Lung (tissue), 12 donors: ENCODE data around the gene PON3. TPM values are rescaled to one million over a fixed set of nuclear protein-coding genes. Genes with fewer than 3 reads are reported as not detected.

Experiments
- ATAC-seq: fragments of 200-7000 bp; cut with Tn5 transposase; one replicate; pipeline ENCODE4 v1.9.1; 2020; ENCODE audit warnings: moderate number of reproducible peaks; ENCODE audit not compliant: insufficient read depth, low FRiP score
- DNase-seq, 3 donors: peaks; one replicate each; pipeline ENCODE4 v3.0.0-alpha.2; 2013 to 2017
- H3K27ac ChIP-seq, 2 donors: one replicate each; pipeline ENCODE4 v1.5.1; 2013; ENCODE audit warnings: mild to moderate bottlenecking in 2 of 2, moderate library complexity in 2 of 2, control low read depth in 1 of 2, inconsistent platforms in 1 of 2, low read depth in 1 of 2, low read length in 1 of 2
- H3K27me3 ChIP-seq, 3 donors: one replicate each; pipeline ENCODE4 v1.5.1; 2013; ENCODE audit warnings: low read length in 2 of 3; ENCODE audit not compliant: control insufficient read depth in 3 of 3, insufficient read depth in 3 of 3
- H3K36me3 ChIP-seq, 4 donors: one replicate each; pipeline ENCODE4 v1.5.1; 2013; ENCODE audit warnings: low read length in 4 of 4, mild to moderate bottlenecking in 1 of 4, moderate library complexity in 1 of 4; ENCODE audit not compliant: control insufficient read depth in 4 of 4, insufficient read depth in 4 of 4
- H3K4me1 ChIP-seq, 5 donors: one replicate each; pipeline ENCODE4 v1.5.1; 2013; ENCODE audit warnings: low read length in 5 of 5, mild to moderate bottlenecking in 2 of 5, moderate library complexity in 1 of 5; ENCODE audit not compliant: control insufficient read depth in 5 of 5, insufficient read depth in 5 of 5
- H3K4me3 ChIP-seq: one replicate; pipeline ENCODE4 v1.5.1; 2013; ENCODE audit warnings: mild to moderate bottlenecking, control low read depth, moderate library complexity
- H3K9ac ChIP-seq, 2 donors: one replicate each; pipeline ENCODE4 v1.5.1; 2013; ENCODE audit warnings: low read length in 2 of 2, control low read depth in 1 of 2; ENCODE audit not compliant: insufficient read depth in 1 of 2
- H3K9me3 ChIP-seq, 4 donors: one replicate each; pipeline ENCODE4 v1.5.1; 2013; ENCODE audit warnings: low read length in 3 of 4, mild to moderate bottlenecking in 1 of 4, moderate library complexity in 1 of 4; ENCODE audit not compliant: control insufficient read depth in 4 of 4, insufficient read depth in 3 of 4
- whole genome bisulfite sequencing, 2 donors: extraction: QIAGEN DNeasy Blood & Tissue Kit; methylation state at CpG; one replicate each; pipeline ENCODE4 v1.1.7; 2013; 5-methylcytosine and 5-hydroxymethylcytosine counted together
- polyA plus RNA-seq, 2 donors: library from polyadenylated mRNA; stranded (reverse); fragments of 200-250 nt; gene quantifications; one replicate each; pipeline ENCODE4 v1.2.1, GENCODE V29; 2013
- total RNA-seq, 2 donors: library from RNA; depleted of rRNA in 1 of 2; stranded (reverse); fragments of >200 nt in 1 of 2; gene quantifications; one replicate each; pipeline ENCODE4 v1.2.1, GENCODE V29; 2014 to 2021
- TF ChIP-seq, protein P1 (sequence below): IDR thresholded peaks from 2 replicates; pipeline ENCODE4 v1.5.1; 2012; ENCODE audit warnings: mild to moderate bottlenecking; ENCODE audit errors: control extremely low read depth, extremely low read depth
- donor health status: control.
- donor health status: control.
- donor health status: Bipolar disorder and iron deficiency.
- donor health status: healthy.
- donor health status: DM: yes; HTN: yes; CAD: no.

The PON3 gene
- total and polyA plus RNA-seq, 4 donors: 13.2 to 28.0 (median 22.5) TPM

DNA sequence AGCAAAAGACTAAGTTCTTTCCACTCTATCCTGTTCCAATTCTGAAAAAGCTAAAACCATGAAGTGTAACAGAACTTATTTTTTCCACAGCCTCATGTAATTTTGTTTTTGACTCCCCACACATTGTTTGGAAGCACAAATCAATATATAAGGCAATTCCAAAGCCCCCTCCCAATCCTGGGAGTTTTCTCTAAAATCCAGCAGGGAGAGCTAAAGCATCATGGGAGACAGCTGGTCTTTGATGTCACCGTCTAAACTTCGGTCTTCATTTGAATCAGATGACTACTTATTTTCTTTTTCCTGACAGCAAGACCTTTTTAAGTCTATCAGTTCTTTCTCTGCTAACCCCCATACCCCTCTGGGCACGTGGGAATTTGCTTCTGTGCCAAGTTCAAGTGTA is 38.6 kb downstream of the PON3 start:
- Histone ChIP-seq H3K9me3 (peaks cover 0 to 4% (median 0%) of the 10 kb centered on the region in 4 donors), H3K36me3 (no peaks in the 10 kb centered on the region), H3K27ac (no peak overlapping the region), H3K27me3 (no peaks in the 10 kb centered on the region), H3K9ac (no peak overlapping the region), H3K4me1 (no peaks in the 10 kb centered on the region), H3K4me3 (no peak overlapping the region)
- ATAC-seq (no peak), DNase-seq (peak in 2 of 3 donors; percentile 6 to 17)
- TF ChIP-seq, protein P1, sequence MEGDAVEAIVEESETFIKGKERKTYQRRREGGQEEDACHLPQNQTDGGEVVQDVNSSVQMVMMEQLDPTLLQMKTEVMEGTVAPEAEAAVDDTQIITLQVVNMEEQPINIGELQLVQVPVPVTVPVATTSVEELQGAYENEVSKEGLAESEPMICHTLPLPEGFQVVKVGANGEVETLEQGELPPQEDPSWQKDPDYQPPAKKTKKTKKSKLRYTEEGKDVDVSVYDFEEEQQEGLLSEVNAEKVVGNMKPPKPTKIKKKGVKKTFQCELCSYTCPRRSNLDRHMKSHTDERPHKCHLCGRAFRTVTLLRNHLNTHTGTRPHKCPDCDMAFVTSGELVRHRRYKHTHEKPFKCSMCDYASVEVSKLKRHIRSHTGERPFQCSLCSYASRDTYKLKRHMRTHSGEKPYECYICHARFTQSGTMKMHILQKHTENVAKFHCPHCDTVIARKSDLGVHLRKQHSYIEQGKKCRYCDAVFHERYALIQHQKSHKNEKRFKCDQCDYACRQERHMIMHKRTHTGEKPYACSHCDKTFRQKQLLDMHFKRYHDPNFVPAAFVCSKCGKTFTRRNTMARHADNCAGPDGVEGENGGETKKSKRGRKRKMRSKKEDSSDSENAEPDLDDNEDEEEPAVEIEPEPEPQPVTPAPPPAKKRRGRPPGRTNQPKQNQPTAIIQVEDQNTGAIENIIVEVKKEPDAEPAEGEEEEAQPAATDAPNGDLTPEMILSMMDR: no peak
- 60 to 65% methylated on average over 3 of the region's 3 CpGs for WGBS, 2 donors

DNA sequence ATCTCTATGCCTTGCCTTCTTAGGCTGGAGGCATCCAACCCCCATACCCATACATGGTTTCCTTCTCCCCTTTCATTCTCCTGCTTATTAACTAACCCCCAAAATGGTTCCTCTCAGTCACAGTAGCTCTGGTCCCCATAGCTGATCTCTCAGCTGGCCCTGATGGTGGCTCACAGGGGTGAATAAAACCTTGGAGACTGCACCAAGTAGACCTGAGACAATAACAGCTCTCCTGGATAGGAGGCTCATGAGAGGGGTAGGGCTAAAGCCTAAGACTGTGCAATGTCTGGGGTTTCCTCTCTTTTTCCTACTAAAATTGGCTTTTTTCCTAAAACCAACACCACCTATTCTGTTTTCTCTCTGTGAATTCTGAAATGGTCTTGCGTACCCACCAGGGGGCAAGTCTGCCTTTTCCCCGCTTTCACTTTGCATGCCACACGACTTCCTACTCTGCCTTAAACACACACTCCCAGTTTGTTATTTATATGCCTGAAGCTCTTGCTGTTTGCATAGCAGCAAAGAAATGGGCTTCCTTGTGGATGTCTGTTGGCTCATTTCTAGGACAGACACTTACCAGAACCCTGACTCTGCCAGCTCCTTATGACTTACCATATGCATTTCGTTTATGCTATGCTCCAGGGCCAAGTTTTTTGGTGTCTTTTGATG is 53.4 kb downstream of the PON3 start:
- TF ChIP-seq, protein P1: no peak
- Histone ChIP-seq H3K9me3 (no peaks in the 10 kb centered on the region), H3K27ac (no peak overlapping the region), H3K9ac (no peak overlapping the region), H3K4me3 (no peak overlapping the region), H3K27me3 (no peaks in the 10 kb centered on the region), H3K36me3 (no peaks in the 10 kb centered on the region), H3K4me1 (peaks cover 0 to 4% (median 0%) of the 10 kb centered on the region in 5 donors)
- DNase-seq (peak in 2 of 3 donors; percentile 20 to 29), ATAC-seq (no peak)
- WGBS, 2 donors: 61 to 76% methylated on average over 4 of the region's 4 CpGs

DNA sequence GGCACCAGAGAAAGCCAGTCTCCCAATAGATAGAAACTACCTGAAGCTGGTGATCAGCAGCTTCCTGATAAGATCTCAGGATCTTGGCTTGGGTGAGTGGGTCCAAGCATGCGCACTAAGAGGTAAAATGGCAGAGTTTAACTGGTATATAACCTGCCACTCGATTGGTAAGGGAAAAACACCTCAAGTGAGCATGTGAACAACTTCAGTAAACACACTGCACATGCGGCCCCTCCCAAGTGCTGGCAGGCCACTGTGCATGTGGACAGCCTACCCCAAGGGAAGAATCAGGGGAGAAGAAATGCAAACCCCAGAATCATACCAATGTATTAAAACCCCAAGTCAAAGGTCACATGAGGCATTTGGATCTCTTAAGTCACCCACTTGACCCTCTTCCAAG is 54.1 kb downstream of the PON3 start:
- H3K27ac ChIP-seq: no peak overlapping the region
- peak in 1 of 3 donors; percentile 7 for DNase-seq

More for the DNA sequence above, 54.1 kb downstream of the PON3 start:
- TF ChIP-seq, protein P1: no peak
- H3K9me3 ChIP-seq: no peaks in the 10 kb centered on the region
- H3K4me3 ChIP-seq: no peak overlapping the region
- no peak for ATAC-seq
- H3K36me3 ChIP-seq: no peaks in the 10 kb centered on the region
- H3K9ac ChIP-seq: no peak overlapping the region
- 72 to 84% methylated on average over 3 of the region's 3 CpGs for WGBS, 2 donors
- peaks cover 0 to 4% (median 0%) of the 10 kb centered on the region in 5 donors for H3K4me1 ChIP-seq
- no peaks in the 10 kb centered on the region for H3K27me3 ChIP-seq
